ENCODE measurements around the gene TBC1D9B.
"Not testable (repeated sequence)": the region's sequence is repeated elsewhere in the genome, so short reads cannot be mapped to it uniquely, and the experiment has no call there.

TBC1D9B gene

DNA sequence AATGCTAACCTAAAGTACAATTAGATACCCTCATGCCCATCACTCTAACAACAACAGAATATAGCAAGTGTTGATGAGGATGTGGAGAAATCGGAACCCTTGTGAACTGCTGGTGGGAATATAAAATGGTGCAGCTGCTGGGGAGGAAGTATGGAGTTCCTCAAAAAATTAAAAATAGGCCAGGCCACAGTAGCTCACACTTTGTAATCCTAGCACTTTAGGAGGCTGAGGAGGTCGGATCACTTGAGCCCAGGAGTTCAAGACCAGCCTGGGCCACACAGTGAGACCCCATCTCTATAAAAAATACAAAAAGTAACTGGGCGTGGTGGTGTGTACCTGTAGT is 31.1 kb downstream of the TBC1D9B start:
- Histone ChIP-seq H3K36me3 (ENCODE audit: control insufficient read depth, insufficient read depth, low read length) (peaks cover 31% of the 10 kb centered on the region), H3K27ac (ENCODE audit: low read depth, low read length) (no peak overlapping the region)

DNA sequence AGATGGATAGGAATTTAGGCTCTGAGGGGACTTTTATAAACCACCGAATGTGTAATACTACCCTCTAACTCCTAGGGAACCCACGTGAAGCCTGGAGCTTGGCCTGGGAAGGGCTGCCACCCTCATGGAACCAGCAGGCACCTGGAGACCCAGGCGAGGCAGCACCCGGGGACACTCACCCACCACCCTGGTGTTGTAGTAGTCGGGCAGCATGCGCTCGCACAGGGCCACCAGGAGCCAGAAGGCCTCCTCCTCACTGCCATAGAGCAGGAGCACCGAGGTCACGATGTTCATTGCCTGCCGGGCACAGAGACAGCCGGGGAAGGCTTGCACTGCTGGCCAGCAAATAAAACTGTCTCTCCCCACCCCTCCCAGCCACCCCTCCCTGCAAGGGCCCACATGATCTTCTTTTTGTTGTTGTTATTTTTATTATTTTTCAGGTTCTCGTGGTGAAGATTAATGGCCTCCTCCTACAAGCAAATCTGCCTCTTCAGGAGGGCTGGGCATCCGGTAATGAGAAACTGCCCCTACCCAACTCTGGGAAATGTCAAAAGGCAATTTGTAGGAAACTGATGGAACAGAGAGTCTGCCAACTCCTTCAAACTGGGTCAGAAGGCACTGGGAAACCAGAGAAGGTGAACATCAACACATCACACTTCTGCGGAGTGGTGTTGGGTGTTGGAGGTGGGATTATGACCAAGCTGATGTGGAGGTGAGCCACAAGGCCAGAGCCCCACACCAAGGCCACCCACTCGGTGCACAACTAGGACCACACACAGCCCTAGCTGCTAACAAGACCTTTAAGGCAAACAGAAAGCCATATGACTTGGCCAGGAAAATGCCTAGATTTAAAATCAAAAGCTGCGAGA is 31.7 kb downstream of the TBC1D9B start:
- H3K4me3 ChIP-seq (ENCODE audit: low read length), result no peak overlapping the region
- no peaks in the 10 kb centered on the region for H3K4me1 ChIP-seq (ENCODE audit: control insufficient read depth, insufficient read depth, low read length)
- peaks cover 31% of the 10 kb centered on the region for H3K36me3 ChIP-seq (ENCODE audit: control insufficient read depth, insufficient read depth, low read length)
- H3K9ac ChIP-seq (ENCODE audit: low read length), result no peak overlapping the region
- no peak overlapping the region for H3K27ac ChIP-seq (ENCODE audit: low read depth, low read length)
- H3K27me3 ChIP-seq (ENCODE audit: control insufficient read depth, insufficient read depth, low read length), result no peaks in the 10 kb centered on the region

More for the DNA sequence above, 31.1 kb downstream of the TBC1D9B start:
- Histone ChIP-seq H3K4me3 (ENCODE audit: low read length) (no peak overlapping the region), H3K27me3 (ENCODE audit: control insufficient read depth, insufficient read depth, low read length) (no peaks in the 10 kb centered on the region), H3K9ac (ENCODE audit: low read length) (no peak overlapping the region), H3K4me1 (ENCODE audit: control insufficient read depth, insufficient read depth, low read length) (no peaks in the 10 kb centered on the region)

DNA sequence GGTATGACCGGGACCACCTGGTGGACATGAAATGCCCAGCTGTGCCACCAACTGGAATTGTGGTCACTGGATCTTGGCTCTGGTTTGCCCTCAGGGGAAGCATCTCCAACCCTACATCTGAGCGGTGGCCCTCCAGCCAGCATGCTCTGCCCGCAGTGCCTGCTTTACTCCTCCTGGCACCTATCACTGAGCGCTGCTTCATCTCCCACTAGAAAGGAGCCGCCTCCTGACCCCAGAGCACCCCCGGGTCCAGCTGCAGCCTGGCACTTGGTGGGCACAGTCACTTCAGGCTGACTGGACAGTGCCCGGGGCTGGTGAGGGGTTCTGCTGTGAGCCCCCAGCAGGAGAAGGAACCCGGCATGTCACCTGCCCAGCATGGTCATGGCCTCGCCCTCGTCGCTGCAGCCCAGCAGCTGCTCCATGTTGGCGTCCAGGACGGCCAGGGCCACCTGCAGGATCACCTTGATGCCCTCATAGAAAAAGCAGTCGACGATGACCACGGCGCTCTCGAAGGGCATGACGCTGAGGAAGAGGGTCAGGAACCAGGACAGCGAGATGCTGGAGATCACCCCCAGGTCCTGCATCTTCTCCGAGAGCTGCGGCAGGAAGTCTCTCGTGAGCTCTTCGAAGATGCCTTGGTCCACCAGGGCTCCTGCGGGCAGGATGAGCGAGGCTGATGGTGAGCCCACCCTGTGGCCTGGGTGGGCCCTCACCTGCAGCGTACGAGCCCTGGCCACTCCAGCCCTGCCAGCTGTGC is 33.0 kb downstream of the TBC1D9B start:
- no peak overlapping the region for H3K4me3 ChIP-seq (ENCODE audit: low read length)
- H3K27ac ChIP-seq (ENCODE audit: low read depth, low read length), result no peak overlapping the region
- no peak overlapping the region for H3K9ac ChIP-seq (ENCODE audit: low read length)
- peaks cover 34% of the 10 kb centered on the region for H3K36me3 ChIP-seq (ENCODE audit: control insufficient read depth, insufficient read depth, low read length)
- H3K4me1 ChIP-seq (ENCODE audit: control insufficient read depth, insufficient read depth, low read length), result no peaks in the 10 kb centered on the region
- no peaks in the 10 kb centered on the region for H3K27me3 ChIP-seq (ENCODE audit: control insufficient read depth, insufficient read depth, low read length)

DNA sequence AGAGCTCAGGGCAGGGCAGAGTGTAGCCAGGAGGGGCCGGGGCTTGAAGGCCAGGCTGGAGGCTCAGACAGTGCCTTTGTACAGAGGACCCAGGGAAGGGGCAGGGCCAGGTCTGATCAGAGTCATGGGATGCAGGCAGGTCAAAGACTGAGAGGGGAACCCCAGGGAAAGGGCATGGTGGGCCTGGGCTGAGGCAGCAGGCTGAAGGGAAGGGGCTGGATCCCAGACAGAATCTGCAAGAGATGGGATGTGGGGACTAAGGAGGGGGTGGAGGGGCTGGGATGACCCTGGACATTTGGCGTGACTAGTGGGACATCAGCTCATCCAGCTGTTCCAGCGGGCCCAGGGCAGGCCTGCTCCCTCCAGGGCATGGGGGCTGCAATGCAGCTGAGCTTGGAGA is 33.6 kb downstream of the TBC1D9B start:
- H3K27me3 ChIP-seq (ENCODE audit: control insufficient read depth, insufficient read depth, low read length), result no peaks in the 10 kb centered on the region
- H3K36me3 ChIP-seq (ENCODE audit: control insufficient read depth, insufficient read depth, low read length), result peaks cover 34% of the 10 kb centered on the region
- no peak overlapping the region for H3K9ac ChIP-seq (ENCODE audit: low read length)
- no peak overlapping the region for H3K27ac ChIP-seq (ENCODE audit: low read depth, low read length)
- no peaks in the 10 kb centered on the region for H3K4me1 ChIP-seq (ENCODE audit: control insufficient read depth, insufficient read depth, low read length)
- no peak overlapping the region for H3K4me3 ChIP-seq (ENCODE audit: low read length)

DNA sequence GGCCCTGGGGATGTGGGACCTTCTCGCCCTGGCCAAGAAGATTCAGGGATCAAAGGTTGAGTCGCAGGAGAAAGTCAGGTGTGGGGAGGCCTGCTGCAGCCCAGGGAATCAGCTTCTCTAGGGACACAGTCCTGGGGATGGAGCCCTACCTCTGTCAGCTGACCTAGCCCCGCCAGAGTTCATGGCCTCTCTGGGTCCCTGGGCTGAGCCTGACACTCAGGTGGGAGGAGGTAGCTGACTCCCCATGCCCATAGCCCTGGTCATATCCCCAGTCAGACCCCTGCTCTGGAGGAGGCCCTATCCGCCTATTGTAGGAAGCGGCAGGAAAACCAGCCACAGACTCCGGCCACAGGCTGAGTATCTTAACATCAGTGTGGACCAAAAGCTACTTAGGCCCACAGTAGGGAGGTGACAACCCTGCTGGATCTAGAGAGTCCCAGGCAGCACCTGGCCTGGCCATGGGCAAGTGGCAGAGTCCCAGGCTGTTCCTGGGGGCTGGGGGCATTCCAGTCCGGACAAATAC is 34.0 kb downstream of the TBC1D9B start:
- Histone ChIP-seq H3K4me3 (ENCODE audit: low read length) (no peak overlapping the region), H3K4me1 (ENCODE audit: control insufficient read depth, insufficient read depth, low read length) (no peaks in the 10 kb centered on the region), H3K27me3 (ENCODE audit: control insufficient read depth, insufficient read depth, low read length) (no peaks in the 10 kb centered on the region), H3K27ac (ENCODE audit: low read depth, low read length) (no peak overlapping the region), H3K9ac (ENCODE audit: low read length) (no peak overlapping the region), H3K36me3 (ENCODE audit: control insufficient read depth, insufficient read depth, low read length) (peaks cover 34% of the 10 kb centered on the region)

DNA sequence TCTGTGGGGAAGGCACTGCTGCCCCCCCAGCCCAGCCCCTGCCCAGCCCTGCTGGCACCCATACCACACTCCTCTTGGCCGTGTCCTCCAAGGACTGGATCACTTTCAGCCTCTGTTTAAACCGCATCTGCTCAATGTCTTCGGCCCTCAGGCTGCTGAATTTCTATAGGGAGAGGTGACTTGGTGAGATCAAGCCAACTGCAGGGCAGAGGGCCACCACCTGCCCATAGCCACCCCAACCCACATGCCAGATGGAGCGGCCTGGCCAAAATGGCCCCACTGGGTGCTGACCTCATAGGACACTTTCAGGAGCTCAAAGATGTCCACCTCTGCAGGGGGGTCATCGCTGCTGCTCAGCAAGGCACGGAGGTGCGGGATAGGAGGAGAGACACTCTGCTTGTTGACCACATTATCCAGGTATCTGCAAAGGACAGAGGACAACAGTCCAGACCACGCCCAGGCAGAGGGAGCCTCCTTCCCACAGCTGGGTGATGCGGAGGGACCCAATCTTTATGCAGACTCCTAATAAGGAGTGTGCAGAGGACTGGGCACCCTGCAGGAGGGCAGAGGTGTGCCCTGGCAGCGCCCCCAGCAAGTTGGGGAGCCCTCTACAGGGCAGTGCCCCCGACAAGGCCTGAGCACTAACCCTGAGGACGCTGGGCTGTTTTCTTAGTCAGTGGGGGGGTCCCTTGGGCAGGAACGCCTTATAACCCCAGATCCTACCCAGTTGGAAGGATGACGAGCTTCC is 34.7 kb downstream of the TBC1D9B start:
- no peak overlapping the region for H3K27ac ChIP-seq (ENCODE audit: low read depth, low read length)
- H3K9ac ChIP-seq (ENCODE audit: low read length), result no peak overlapping the region
- H3K4me3 ChIP-seq (ENCODE audit: low read length), result no peak overlapping the region
- H3K36me3 ChIP-seq (ENCODE audit: control insufficient read depth, insufficient read depth, low read length), result peaks cover 34% of the 10 kb centered on the region
- no peaks in the 10 kb centered on the region for H3K4me1 ChIP-seq (ENCODE audit: control insufficient read depth, insufficient read depth, low read length)
- H3K27me3 ChIP-seq (ENCODE audit: control insufficient read depth, insufficient read depth, low read length), result no peaks in the 10 kb centered on the region

DNA sequence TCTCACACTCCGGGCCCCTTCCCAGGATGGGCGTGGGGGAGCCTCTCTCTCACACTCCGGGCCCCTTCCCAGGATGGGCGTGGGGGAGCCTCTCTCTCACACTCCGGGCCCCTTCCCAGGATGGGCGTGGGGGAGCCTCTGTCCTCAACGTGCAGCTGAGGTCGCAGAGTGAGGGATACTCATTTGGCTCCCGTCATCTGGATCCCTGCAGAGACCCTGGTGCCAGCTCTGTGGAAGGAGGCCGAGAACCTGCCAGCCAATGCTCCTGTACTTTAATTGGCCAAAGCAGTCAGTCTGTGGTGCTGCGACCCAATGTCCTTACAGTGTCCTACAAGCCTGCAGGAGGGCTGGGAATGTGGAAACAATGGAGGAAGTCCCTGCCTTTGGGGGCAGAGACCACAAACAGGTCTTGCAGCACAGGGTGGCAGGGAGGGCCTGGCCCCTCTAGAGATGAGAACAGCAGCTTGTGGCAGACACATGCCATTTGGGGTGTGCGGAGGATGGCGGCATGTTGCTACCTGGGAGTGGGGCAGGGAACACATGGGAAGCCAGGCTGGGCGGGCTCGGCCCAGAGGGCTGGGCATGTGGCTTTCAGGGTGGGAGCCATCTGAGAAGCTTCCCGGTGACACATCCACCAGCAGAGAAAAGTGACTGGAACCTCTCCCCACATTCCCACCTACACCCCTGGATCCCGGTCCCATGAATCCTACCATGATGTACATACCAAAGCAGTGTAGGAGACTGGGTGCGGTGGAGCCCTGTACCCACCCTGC is 35.5 kb downstream of the TBC1D9B start:
- Histone ChIP-seq H3K9ac (ENCODE audit: low read length) (no peak overlapping the region), H3K27me3 (ENCODE audit: control insufficient read depth, insufficient read depth, low read length) (no peaks in the 10 kb centered on the region), H3K27ac (ENCODE audit: low read depth, low read length) (no peak overlapping the region), H3K36me3 (ENCODE audit: control insufficient read depth, insufficient read depth, low read length) (peaks cover 29% of the 10 kb centered on the region), H3K4me1 (ENCODE audit: control insufficient read depth, insufficient read depth, low read length) (no peaks in the 10 kb centered on the region), H3K4me3 (ENCODE audit: low read length) (no peak overlapping the region)

DNA sequence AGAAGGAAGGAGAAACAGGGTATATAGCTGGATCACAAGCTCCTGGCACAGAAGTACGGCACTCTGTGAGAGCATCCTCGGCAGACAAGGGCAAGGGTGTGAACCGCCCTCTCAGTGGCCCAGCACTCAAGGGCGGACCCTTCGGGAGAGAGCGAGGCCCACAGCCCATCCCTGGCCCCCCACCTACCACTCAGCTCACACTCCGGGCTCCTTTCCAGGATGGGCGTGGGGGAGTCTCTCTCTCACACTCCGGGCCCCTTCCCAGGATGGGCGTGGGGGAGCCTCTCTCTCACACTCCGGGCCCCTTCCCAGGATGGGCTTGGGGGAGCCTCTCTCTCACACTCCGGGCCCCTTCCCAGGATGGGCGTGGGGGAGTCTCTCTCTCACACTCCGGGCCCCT is 36.2 kb downstream of the TBC1D9B start:
- not testable (repeated sequence) for H3K27ac ChIP-seq (ENCODE audit: low read depth, low read length); H3K9ac ChIP-seq (ENCODE audit: low read length); H3K4me1 ChIP-seq (ENCODE audit: control insufficient read depth, insufficient read depth, low read length); H3K27me3 ChIP-seq (ENCODE audit: control insufficient read depth, insufficient read depth, low read length); H3K4me3 ChIP-seq (ENCODE audit: low read length)
- H3K36me3 ChIP-seq (ENCODE audit: control insufficient read depth, insufficient read depth, low read length), result peaks cover 29% of the 10 kb centered on the region

DNA sequence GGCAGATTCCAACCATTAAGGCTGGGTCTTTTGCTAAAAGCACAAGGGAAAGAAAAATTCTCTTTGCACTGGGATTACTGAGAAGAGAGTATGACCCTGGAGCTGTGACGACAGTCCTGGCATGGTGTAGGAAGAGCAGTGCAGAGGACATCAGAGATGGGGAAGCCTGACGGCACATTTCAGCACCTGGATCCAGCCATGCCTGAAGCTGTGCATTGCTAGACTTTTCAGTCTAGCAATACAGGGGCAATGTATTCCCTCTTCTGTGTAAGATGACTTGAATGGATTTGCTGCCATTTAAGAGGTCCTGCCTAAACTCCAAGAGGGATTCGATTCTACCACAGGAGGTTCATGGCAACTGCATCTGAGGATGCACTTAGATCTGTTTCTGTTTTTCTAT is 36.7 kb downstream of the TBC1D9B start:
- Histone ChIP-seq H3K27ac (ENCODE audit: low read depth, low read length) (no peak overlapping the region), H3K36me3 (ENCODE audit: control insufficient read depth, insufficient read depth, low read length) (peaks cover 31% of the 10 kb centered on the region)

DNA sequence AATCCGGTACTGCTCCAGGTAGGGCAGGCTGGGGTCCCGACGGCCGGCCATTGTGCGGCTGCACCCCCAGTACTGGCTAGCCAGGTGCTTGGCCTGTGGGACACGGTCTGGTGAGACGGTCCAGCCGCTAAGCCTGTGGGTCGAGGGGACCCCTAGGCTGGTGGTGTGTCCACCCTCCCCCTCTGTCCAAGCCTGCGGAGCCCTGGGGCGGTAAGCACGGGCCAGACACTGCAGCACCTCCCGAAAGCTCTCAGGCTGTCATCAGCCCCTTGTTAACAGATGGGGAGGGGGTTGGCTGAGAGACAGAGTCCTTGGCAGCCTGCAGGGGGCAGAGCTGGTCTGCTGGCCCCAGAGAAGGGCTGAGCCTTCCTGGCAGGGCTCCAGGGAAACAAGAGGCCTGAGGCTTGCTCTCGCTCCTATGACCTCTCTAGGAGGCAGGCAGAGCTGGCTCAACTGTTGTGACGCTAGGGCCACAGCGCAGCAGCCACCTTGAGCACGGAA is 37.2 kb downstream of the TBC1D9B start:
- Histone ChIP-seq H3K27me3 (ENCODE audit: control insufficient read depth, insufficient read depth, low read length) (no peaks in the 10 kb centered on the region), H3K36me3 (ENCODE audit: control insufficient read depth, insufficient read depth, low read length) (peaks cover 28% of the 10 kb centered on the region), H3K4me1 (ENCODE audit: control insufficient read depth, insufficient read depth, low read length) (no peaks in the 10 kb centered on the region), H3K9ac (ENCODE audit: low read length) (no peak overlapping the region), H3K27ac (ENCODE audit: low read depth, low read length) (no peak overlapping the region), H3K4me3 (ENCODE audit: low read length) (no peak overlapping the region)

More for the DNA sequence above, 36.7 kb downstream of the TBC1D9B start:
- Histone ChIP-seq H3K9ac (ENCODE audit: low read length) (no peak overlapping the region), H3K27me3 (ENCODE audit: control insufficient read depth, insufficient read depth, low read length) (no peaks in the 10 kb centered on the region), H3K4me1 (ENCODE audit: control insufficient read depth, insufficient read depth, low read length) (no peaks in the 10 kb centered on the region), H3K4me3 (ENCODE audit: low read length) (no peak overlapping the region)

DNA sequence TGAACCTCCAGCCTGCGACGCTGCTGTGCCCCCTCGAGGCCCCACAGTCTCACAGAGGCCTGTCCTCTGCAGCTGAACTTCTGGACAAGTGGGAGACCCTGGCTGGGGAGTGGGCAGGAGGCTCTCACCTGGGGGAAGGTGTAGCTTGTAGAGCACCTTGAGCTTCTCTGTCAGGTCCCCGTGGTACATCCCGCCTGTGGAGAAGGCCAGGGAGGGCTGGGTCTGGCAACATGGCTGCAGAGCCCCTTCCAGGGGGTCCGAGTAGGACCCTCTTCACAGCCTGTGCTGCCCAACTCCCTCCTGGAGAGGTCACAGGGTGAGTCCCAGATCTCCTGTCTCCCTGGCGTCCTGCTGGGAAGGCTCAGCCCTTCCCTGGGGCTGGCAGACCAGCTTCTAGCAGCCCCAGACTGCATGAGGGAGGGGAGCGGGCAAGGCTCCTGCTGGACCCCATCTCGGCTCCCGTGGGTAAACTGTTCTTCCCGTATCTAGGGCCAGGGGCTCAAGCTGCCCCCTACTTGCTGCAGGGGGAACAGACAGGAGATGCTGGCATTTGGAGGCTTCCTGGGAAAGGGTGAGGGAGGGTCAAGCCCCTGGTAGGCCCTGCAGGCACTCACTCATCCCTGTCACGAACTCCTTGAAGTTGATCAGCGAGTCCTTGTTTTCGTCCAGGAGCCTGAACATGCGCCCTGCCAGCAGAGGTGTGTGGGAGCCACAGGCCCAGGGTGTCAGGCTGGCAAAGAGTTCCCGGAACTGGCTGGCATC is 37.9 kb downstream of the TBC1D9B start:
- Histone ChIP-seq H3K27me3 (ENCODE audit: control insufficient read depth, insufficient read depth, low read length) (no peaks in the 10 kb centered on the region), H3K9ac (ENCODE audit: low read length) (no peak overlapping the region), H3K4me1 (ENCODE audit: control insufficient read depth, insufficient read depth, low read length) (no peaks in the 10 kb centered on the region), H3K4me3 (ENCODE audit: low read length) (no peak overlapping the region), H3K36me3 (ENCODE audit: control insufficient read depth, insufficient read depth, low read length) (peaks cover 28% of the 10 kb centered on the region), H3K27ac (ENCODE audit: low read depth, low read length) (no peak overlapping the region)

Measured in rectal smooth muscle tissue (tissue), 1 donor.